SK-N-SH (cell line): ENCODE measurements around the gene RFX3. TPM values are rescaled to one million over a fixed set of nuclear protein-coding genes. Genes with fewer than 3 reads are reported as not detected.

Experiments used
- CHD2 ChIP-seq: fragments of 150-350 bp; IDR thresholded peaks from 2 replicates; pipeline ENCODE4 v1.6.1; 2018; ENCODE audit warnings: low read length; ENCODE audit not compliant: partially characterized antibody
- ELF1 ChIP-seq: IDR thresholded peaks from 2 replicates; pipeline ENCODE4 v1.4.0; 2012
- EZH2phosphoT487 ChIP-seq: fragments of 200-600 bp; sonication (generic); IDR thresholded peaks from 2 replicates; pipeline ENCODE4 v1.6.1; 2017; ENCODE audit warnings: low read depth, mixed run types, mild to moderate bottlenecking, antibody characterized with exemption, moderate library complexity, borderline replicate concordance
- FOXJ3 ChIP-seq: sonication (generic); formaldehyde crosslinking; IDR thresholded peaks from 2 replicates; pipeline ENCODE4 v1.5.1; 2020; ENCODE audit warnings: mild to moderate bottlenecking, missing genetic modification reagents
- FOXM1 ChIP-seq: IDR thresholded peaks from 2 replicates; pipeline ENCODE4 v1.4.0; 2012; ENCODE audit warnings: low read depth, mild to moderate bottlenecking
- GABPA ChIP-seq: IDR thresholded peaks from 2 replicates; pipeline ENCODE4 v1.4.0; 2012; ENCODE audit warnings: low read depth, mild to moderate bottlenecking
- GATA2 ChIP-seq: sonication (generic); formaldehyde crosslinking; IDR thresholded peaks from 2 replicates; pipeline ENCODE4 v1.5.0; 2020; ENCODE audit warnings: mild to moderate bottlenecking, missing genetic modification reagents
- JUND ChIP-seq: IDR thresholded peaks from 2 replicates; pipeline ENCODE4 v1.4.0; 2012
- MXI1 ChIP-seq: IDR thresholded peaks from 2 replicates; pipeline ENCODE4 v1.6.1; 2012; ENCODE audit warnings: mild to moderate bottlenecking, low read depth, low read length, improper control_type of control experiment
- NFIC ChIP-seq: IDR thresholded peaks from 2 replicates; pipeline ENCODE4 v1.4.0; 2012; ENCODE audit warnings: borderline replicate concordance
- NRF1 ChIP-seq: IDR thresholded peaks from 2 replicates; pipeline ENCODE4 v1.6.1; 2012; ENCODE audit warnings: low read depth, mild to moderate bottlenecking, low read length
- POLR2AphosphoS5 ChIP-seq: IDR thresholded peaks from 2 replicates; pipeline ENCODE4 v1.6.1; 2012; ENCODE audit warnings: low read depth, low read length
- RAD21 ChIP-seq: IDR thresholded peaks from 2 replicates; pipeline ENCODE4 v1.6.1; 2012; ENCODE audit warnings: mild to moderate bottlenecking, low read length
- RCOR1 ChIP-seq: fragments of 150-350 bp; IDR thresholded peaks from 2 replicates; pipeline ENCODE4 v1.6.1; 2017; ENCODE audit warnings: antibody characterized with exemption, low read length
- RFX5 ChIP-seq: IDR thresholded peaks from 2 replicates; pipeline ENCODE4 v1.6.1; 2012; ENCODE audit warnings: mild to moderate bottlenecking, improper control_type of control experiment, low read length
- RXRA ChIP-seq: IDR thresholded peaks from 2 replicates; pipeline ENCODE4 v1.4.0; 2012; ENCODE audit warnings: low read depth, mild to moderate bottlenecking, borderline replicate concordance
- SIN3A ChIP-seq: IDR thresholded peaks from 2 replicates; pipeline ENCODE4 v1.6.1; 2012; ENCODE audit warnings: low read depth, mild to moderate bottlenecking, low read length, moderate library complexity, borderline replicate concordance
- SMC3 ChIP-seq: IDR thresholded peaks from 2 replicates; pipeline ENCODE4 v1.6.1; 2012; ENCODE audit warnings: low read depth, low read length, improper control_type of control experiment
- YY1 ChIP-seq: IDR thresholded peaks from 2 replicates; pipeline ENCODE4 v1.4.0; 2012; ENCODE audit warnings: low read depth, mild to moderate bottlenecking
- polyA plus RNA-seq, 3 experiments: library from polyadenylated mRNA; depleted of rRNA; stranded (reverse); fragments of >200 nt; gene quantifications; 2 replicates each; pipeline ENCODE4 v1.2.3, GENCODE V29; 2012
- TF ChIP-seq, protein P1 (sequence below): IDR thresholded peaks from 2 replicates; pipeline ENCODE4 v1.4.0; 2012; ENCODE audit warnings: low read depth
- TF ChIP-seq, protein P2 (sequence below): fragments of 200-600 bp; sonication (generic); IDR thresholded peaks from 2 replicates; pipeline ENCODE4 v1.6.1; 2017; ENCODE audit warnings: antibody characterized with exemption, mild to moderate bottlenecking, moderate library complexity
- TF ChIP-seq, protein P3 (sequence below): fragments of 150-350 bp; IDR thresholded peaks from 2 replicates; pipeline ENCODE4 v1.6.1; 2016; ENCODE audit warnings: mild to moderate bottlenecking, low read depth, low read length
- TF ChIP-seq, protein P4 (sequence below): IDR thresholded peaks from 2 replicates; pipeline ENCODE4 v1.4.0; 2012; ENCODE audit warnings: low read depth, borderline replicate concordance
- TF ChIP-seq, protein P5 (sequence below): IDR thresholded peaks from 2 replicates; pipeline ENCODE4; 2012
- TF ChIP-seq, protein P6 (sequence below): IDR thresholded peaks from 2 replicates; pipeline ENCODE4 v1.4.0; 2012; ENCODE audit warnings: low read depth, borderline replicate concordance

Gene RFX3
- polyA plus RNA-seq, 1 of the 3 experiments (the other 2 are of a cell fraction) = 1.7 TPM

DNA sequence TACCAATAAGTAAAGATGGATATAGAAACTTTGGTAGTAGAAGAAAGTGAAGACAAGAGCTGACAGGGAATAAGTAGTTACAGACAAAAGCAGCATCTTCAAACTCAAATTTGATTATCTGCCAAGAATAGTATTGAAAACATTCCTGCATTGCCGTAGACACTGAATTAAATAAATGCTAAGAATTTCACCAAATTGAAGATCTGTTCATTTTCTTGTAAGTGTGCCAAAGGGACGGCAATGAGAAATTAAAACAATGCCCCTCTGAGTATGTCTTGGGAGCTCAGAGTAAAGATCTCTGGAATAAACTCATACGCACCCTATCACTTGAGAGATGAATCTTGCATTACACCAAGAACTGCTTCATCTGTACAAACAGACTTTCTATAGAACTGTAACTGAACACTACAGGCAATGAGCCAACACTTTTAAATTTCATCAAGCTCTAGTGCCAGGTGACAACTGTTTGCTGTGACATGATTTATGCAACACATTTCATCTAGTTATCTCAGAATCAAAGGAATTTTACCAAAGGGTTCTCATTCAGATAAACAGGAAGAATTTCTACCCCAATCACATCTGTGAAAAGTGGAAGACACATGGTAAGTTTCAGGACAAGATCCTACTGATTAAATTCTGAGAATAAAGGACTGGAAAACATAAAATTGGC lies 66.9 kb downstream of the RFX3 start (continued):
- TF ChIP-seq FOXJ3 (CRISPR knock-in tag) (no peak), NRF1 (no peak), MXI1 (no peak), SMC3 (no peak), RXRA (no peak), GATA2 (CRISPR knock-in tag) (peak; percentile 72), FOXM1 (peak; percentile 33; the same call in 1 of the 2 replicates), RCOR1 (peak; percentile 89; the same call in 1 of the 2 replicates), GABPA (no peak), YY1 (no peak), ELF1 (no peak), POLR2AphosphoS5 (0 out of 2 replicates have a peak, but pooled peaks have one; percentile 29), NFIC (peak; percentile 42), JUND (peak; percentile 49), SIN3A (no peak), EZH2phosphoT487 (no peak), RFX5 (no peak), RAD21 (no peak), CHD2 (peak; percentile 10)
- TF ChIP-seq, protein P1, sequence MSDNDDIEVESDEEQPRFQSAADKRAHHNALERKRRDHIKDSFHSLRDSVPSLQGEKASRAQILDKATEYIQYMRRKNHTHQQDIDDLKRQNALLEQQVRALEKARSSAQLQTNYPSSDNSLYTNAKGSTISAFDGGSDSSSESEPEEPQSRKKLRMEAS = no peak
- TF ChIP-seq, protein P2, sequence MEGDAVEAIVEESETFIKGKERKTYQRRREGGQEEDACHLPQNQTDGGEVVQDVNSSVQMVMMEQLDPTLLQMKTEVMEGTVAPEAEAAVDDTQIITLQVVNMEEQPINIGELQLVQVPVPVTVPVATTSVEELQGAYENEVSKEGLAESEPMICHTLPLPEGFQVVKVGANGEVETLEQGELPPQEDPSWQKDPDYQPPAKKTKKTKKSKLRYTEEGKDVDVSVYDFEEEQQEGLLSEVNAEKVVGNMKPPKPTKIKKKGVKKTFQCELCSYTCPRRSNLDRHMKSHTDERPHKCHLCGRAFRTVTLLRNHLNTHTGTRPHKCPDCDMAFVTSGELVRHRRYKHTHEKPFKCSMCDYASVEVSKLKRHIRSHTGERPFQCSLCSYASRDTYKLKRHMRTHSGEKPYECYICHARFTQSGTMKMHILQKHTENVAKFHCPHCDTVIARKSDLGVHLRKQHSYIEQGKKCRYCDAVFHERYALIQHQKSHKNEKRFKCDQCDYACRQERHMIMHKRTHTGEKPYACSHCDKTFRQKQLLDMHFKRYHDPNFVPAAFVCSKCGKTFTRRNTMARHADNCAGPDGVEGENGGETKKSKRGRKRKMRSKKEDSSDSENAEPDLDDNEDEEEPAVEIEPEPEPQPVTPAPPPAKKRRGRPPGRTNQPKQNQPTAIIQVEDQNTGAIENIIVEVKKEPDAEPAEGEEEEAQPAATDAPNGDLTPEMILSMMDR = no peak
- TF ChIP-seq, protein P3, sequence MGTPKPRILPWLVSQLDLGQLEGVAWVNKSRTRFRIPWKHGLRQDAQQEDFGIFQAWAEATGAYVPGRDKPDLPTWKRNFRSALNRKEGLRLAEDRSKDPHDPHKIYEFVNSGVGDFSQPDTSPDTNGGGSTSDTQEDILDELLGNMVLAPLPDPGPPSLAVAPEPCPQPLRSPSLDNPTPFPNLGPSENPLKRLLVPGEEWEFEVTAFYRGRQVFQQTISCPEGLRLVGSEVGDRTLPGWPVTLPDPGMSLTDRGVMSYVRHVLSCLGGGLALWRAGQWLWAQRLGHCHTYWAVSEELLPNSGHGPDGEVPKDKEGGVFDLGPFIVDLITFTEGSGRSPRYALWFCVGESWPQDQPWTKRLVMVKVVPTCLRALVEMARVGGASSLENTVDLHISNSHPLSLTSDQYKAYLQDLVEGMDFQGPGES = no peak
- TF ChIP-seq, protein P4, sequence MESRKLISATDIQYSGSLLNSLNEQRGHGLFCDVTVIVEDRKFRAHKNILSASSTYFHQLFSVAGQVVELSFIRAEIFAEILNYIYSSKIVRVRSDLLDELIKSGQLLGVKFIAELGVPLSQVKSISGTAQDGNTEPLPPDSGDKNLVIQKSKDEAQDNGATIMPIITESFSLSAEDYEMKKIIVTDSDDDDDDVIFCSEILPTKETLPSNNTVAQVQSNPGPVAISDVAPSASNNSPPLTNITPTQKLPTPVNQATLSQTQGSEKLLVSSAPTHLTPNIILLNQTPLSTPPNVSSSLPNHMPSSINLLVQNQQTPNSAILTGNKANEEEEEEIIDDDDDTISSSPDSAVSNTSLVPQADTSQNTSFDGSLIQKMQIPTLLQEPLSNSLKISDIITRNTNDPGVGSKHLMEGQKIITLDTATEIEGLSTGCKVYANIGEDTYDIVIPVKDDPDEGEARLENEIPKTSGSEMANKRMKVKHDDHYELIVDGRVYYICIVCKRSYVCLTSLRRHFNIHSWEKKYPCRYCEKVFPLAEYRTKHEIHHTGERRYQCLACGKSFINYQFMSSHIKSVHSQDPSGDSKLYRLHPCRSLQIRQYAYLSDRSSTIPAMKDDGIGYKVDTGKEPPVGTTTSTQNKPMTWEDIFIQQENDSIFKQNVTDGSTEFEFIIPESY = no peak
- TF ChIP-seq, protein P5, sequence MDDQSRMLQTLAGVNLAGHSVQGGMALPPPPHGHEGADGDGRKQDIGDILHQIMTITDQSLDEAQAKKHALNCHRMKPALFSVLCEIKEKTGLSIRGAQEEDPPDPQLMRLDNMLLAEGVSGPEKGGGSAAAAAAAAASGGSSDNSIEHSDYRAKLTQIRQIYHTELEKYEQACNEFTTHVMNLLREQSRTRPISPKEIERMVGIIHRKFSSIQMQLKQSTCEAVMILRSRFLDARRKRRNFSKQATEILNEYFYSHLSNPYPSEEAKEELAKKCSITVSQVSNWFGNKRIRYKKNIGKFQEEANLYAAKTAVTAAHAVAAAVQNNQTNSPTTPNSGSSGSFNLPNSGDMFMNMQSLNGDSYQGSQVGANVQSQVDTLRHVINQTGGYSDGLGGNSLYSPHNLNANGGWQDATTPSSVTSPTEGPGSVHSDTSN = peak; percentile 79
- TF ChIP-seq, protein P6, sequence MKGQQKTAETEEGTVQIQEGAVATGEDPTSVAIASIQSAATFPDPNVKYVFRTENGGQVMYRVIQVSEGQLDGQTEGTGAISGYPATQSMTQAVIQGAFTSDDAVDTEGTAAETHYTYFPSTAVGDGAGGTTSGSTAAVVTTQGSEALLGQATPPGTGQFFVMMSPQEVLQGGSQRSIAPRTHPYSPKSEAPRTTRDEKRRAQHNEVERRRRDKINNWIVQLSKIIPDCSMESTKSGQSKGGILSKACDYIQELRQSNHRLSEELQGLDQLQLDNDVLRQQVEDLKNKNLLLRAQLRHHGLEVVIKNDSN = no peak
